GM20431 (cell line): ENCODE results near the gene ATPAF2.

Source experiments
- in situ Hi-C: fragments of 300-500 bp; cut with MseI, MboI; formaldehyde crosslinking; loops from one replicate; pipeline ENCODE4 v1.15.0; 2020; ENCODE audit warnings: low sequenced_read_pairs; ENCODE audit not compliant: unreplicated experiment

Gene ATPAF2

DNA sequence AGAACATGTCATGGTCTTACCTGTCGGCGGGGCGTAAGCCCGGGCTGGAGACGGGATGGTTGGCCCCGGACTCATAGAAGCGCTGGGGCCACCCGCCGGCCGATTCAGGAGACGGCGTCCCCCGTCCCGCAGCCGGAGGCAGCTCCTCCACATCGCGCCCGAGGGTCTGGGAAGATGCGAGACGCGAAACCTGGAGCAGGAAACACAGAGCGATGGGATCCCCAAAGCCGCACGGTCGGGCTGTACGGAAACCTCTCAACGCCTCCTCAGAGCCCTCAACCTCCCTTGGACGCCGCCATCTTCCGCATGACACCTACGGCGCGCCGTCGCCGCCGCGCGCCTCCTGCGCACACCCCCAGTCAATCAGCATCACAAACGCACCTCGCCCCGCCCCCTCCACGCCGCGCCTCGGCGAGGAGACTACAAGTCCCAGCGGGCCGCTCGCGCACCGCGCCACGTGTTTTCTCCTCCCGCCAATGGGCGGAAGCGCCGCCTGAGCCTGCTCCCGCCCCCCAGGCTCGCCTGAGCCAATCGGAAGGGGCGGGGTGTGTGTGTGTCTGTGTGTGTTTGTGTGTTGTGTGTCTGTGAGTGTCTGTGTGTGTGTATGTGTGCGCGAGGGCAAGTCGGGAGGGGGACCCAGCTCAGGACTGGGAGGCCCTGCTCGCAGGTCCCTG is at the start of gene ATPAF2, which contains the start of gene GID4:
Gene ATPAF2 (minus strand): TSS at position 308 of the 674 bp plus-strand sequence. CDS start 155 bp downstream, at position 153.
Gene GID4 (plus strand): TSS at position 548 of the 674 bp plus-strand sequence. CDS start 57 bp downstream, at position 605.
- in situ Hi-C loops: loop anchor here (25.0 kb wide), 1 partner anchor 352 kb away; the partner anchor contains the start of gene RAI1

DNA sequence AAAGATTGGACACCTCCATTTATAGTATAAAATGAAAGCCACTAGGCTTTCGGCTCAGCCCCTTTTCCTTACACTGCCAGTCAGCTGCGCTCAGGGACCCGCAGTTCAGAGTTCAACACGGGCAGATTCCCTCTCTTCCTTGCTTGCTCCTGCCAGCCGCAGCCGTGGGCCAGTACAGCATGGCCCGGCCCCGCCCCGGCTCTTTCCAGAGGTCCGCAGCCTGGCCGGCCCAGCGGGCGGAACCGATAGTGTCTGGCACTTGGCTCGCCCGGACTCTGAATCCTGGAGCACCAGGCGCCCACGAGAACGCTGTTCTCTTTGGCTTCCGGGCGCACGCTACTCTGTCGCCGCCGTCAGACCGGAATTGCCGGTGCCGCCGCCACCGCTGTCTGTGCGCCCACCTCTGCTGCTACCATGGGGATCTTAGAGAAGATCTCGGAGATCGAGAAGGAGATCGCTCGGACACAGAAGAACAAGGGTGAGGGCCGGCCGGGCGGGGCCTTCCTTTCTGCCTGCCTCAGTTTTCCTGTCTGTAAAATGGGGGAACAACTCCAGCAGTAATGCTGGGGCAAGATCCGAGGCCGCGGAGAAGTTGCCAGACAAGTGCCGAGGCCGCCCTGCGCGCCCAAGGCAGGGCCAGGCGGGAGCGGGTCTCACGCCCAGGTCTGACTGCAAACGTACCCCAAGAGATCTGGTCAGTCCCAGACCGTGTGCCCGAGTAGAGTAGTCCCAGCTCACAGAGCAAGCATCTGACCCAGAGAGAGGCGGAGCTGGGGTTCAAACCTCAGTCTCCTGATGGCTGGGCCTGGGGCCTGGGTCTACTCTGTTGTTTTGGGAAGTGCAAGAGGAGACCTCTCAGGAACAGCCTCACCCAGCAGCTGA is 48.9 kb upstream of the ATPAF2 start, which contains the start of gene DRG2:
Gene DRG2 (plus strand): TSS at position 339 of the 882 bp plus-strand sequence. CDS start 76 bp downstream, at position 415.
- in situ Hi-C loops: no loop called here

- in situ Hi-C loops: no loop called here
Observed at GRCh38 chr17:18084256-18084655, 45.3 kb upstream of the ATPAF2 start.

GRCh38 chr17:18079543-18079942 is 40.6 kb upstream of the ATPAF2 start:
- in situ Hi-C loops: no loop called here

DNA sequence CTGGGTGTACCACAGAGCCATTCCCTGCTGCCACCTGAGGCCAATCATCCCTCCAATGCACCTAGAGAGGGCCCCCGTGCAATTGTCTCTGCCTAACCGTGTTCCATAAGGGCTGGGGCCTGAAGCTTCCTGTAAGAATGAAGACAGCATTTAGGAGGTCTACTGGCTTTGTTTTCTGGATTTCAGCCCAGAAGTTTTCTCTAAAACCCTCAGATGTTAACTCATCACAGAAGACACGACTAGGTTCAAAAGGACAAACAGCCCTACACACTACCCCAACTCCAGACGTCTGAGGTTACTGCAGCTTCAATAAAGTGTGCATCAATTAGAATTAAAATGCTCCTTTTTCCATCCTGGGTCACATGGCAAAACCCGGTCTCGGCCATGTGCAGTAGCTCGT is 38.0 kb upstream of the ATPAF2 start:
- in situ Hi-C loops: no loop called here

GRCh38 chr17:18074566-18075272 is 35.8 kb upstream of the ATPAF2 start:
- in situ Hi-C loops: no loop called here

- in situ Hi-C loops: no loop called here
Observed at GRCh38 chr17:18071751-18072150, 32.8 kb upstream of the ATPAF2 start.

- in situ Hi-C loops: no loop called here
Observed at GRCh38 chr17:18070861-18071340, 31.9 kb upstream of the ATPAF2 start.

DNA sequence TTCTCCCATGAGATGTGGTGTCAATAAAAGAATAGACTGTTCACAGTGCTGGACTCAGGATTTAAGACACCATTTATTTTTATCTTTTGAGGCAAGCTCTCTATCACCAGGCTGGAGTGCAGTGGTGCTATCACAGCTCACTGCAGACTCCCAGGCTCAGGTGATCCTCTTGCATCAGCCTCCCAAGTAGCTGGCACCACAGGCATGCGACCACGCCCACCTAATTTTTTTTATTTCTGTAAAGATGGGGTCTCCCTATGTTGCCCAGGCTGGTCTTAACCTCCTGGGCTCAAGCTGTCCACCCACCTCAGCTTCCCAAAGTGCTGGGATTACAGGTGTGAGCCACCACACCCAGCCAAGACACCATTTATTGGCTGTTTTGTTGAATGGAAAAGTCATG is 30.1 kb upstream of the ATPAF2 start:
- in situ Hi-C loops: no loop called here

DNA sequence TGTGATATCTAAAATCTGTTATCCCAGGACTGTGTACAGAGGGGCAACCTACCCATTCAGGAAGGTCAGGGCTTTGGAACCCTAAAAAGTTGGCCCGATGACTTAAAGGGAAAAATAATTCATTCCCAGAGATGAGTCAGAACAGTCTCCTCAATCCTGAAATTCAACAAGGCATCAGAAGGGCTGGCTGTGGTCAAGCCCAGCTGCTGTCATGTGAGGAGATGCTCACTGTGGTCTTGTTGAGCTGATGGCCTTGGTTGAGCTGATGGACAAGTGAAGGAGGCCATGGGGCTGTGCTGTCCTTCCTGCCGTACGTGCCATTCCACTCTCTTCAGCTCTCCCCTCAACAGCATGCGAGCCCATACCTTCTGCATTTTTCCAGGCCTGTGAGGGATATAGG is 27.9 kb upstream of the ATPAF2 start:
- in situ Hi-C loops: no loop called here

- in situ Hi-C loops: no loop called here
Observed at GRCh38 chr17:18065546-18065945, 26.6 kb upstream of the ATPAF2 start.

DNA sequence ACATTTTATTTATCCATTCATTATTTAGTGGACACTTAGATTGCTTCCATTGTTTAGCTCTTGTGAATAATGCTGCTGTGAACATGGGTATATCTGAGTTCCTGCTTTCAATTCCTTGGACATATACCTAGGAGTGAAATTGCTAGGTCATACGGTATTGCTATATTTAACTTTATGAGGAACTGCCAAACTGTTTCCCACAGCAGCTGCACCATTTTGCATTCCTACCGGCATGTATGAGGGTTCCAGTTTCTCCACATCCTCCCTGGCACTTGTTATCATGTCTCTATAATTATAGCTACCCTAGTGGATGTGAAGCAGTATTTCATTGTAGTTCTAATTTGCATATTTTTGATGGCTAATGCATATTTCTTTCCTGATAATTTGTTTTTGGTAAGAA is 25.1 kb upstream of the ATPAF2 start:
- in situ Hi-C loops: no loop called here

GRCh38 chr17:18059283-18059682 is 20.3 kb upstream of the ATPAF2 start:
- in situ Hi-C loops: no loop called here

GRCh38 chr17:18056214-18056613 is 17.2 kb upstream of the ATPAF2 start:
- in situ Hi-C loops: no loop called here

GRCh38 chr17:18055597-18055996 is 16.6 kb upstream of the ATPAF2 start:
- in situ Hi-C loops: no loop called here

DNA sequence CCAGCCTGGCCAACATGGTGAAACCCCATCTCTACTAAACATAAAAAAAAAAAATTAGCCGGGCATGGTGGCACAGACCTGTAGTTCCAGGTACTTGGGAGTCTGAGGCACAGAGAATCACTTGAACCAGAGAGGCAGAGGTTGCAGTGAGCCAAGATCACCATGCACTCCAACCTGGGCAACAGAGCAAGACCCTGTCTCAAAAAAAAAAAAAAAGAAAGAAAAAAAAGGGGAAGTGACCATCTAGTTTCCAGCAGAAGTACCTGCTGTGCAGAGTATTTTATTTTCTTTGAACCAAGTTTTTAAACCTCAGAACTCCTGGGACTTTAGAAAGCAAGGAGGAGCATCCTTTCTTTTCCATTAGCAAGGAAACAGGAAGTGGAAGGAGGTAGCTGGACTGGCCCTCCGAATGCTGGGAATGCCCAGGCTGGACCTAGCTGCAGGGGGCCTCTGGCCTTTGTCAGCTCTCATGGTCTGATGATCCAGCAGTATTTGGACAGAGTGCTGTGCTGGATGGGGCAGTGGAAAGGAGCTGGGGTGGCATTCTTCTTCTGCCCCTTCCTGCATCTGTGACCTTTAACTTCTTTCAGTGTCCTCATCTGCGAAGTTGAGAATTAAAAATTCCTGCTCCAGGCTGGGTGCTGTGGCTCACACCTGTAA is 6.9 kb upstream of the ATPAF2 start:
- in situ Hi-C loops: loop anchor here (25.0 kb wide), 1 partner anchor 359 kb away; the partner anchor contains the start of gene RAI1

DNA sequence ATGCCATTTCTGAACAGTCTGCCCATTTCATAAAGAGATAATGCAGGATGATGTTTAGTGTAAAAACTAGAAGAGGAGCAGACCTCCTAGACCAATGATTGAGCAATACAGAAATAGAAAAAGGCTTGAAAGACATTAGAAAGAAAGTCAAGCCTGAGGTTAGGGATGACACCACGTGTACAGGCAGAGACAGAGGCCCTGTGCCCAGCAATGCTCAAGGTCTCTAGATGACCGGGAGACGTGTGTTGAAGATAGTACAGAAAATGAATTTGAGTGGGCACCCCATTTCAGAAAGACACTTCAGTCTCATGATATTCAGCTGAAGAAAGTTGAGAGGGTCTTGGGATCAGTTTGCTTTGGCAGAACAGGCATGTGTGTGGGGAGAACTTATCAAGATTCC is 5.6 kb upstream of the ATPAF2 start:
- in situ Hi-C loops: loop anchor here (25.0 kb wide), 1 partner anchor 357 kb away; the partner anchor contains the start of gene RAI1

GRCh38 chr17:18043491-18043890 is 4.5 kb upstream of the ATPAF2 start:
- in situ Hi-C loops: loop anchor here (25.0 kb wide), 1 partner anchor 356 kb away; the partner anchor contains the start of gene RAI1

DNA sequence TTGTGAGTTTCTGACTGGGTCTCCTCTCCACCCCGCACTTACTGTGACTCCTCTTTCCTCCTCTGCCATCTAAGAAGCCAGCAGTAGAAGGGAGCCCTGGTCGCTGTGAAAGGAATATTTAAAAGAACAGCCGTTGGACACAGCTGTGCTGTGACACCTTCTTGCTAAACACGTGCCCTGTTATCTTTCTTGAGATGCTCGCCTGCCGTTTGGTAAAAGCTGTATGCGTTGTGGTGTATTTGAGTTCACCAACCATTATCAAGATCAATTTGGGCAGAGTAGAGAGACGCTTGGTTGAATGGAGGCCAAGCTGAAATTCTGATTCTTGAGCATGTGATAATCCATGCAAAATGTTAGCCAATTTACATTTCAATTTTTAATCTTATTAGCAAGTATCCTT is 4.0 kb upstream of the ATPAF2 start:
- in situ Hi-C loops: loop anchor here (25.0 kb wide), 1 partner anchor 356 kb away; the partner anchor contains the start of gene RAI1
